NCI-H2081 treated with DMSO at 0.1 percent for 48 hours (cell line): ENCODE data around the gene TAS2R5.
"Not testable (repeated sequence)": the region's sequence is repeated elsewhere in the genome, so short reads cannot be mapped to it uniquely, and the experiment has no call there.

Experiments
- DNase-seq: peaks from one replicate; lab custom pipeline; 2025; lab: John Stamatoyannopoulos, UW

The TAS2R5 gene

GRCh38 chr7:141789917-141790316 lies at the start of gene TAS2R5:
Gene TAS2R5, plus strand, starts transcription at chr7:141790217. Its CDS starts 145 bp downstream, at chr7:141790362.
- no peak for DNase-seq

DNA sequence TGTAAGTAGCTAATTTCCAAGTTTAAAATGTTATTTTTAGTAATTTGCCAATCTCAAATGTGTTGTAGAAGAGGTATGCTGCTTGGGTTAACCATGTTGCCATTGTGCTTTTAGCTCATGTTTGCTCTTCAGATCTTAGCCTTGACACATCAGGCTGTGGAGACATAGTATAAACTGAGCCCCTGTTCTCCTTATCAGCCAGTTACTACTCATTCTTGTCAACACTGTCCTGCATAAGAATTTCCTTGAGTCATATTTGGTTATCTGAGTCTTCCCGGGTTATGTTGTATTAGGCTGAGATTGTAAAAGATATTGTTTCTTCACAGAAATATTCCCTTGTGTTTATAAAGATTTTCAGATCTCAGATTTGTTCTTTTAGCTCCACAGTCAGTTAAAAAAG lies 47.8 kb upstream of the TAS2R5 start:
- DNase-seq: no peak

DNA sequence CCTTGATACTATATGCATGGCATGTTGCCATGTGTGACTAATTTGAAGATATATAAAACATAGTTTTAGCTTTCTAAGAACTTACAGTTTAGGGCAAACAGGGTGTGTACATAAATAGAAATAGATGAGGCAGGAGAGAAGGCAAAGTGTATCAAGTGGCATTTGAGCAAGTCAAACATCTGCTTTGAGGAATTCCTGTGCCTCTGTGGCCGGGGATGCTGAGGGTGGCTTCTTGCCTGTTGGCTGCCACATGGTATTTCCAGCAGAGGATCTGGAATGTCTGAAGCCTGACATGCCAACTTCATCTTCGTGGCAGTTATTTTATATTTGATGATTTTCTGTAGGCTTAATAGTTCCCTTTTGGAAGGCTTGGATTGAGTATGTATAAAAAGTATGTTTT lies 45.9 kb upstream of the TAS2R5 start:
- DNase-seq: no peak

DNA sequence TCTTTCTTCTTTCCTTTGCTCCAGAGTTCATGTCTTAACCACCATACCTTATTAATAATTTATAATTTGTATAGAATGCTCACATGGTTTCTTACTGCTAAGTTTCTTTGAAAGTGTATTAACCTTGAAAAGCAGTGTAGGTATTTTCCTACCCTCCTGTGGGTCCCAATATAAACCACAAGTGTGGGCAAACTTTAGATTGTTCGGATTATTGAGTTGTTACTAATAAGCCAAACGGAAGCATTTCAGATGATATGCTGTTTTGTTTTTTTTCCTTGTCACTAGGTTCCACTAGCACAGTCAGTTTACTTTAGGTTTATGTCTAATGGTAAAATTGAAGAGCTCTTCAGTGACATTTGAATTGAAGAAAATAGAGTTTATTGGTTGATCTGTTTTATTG lies 41.6 kb upstream of the TAS2R5 start:
- DNase-seq: no peak

GRCh38 chr7:141751904-141752303 lies 38.1 kb upstream of the TAS2R5 start:
- not testable (repeated sequence) for DNase-seq

DNA sequence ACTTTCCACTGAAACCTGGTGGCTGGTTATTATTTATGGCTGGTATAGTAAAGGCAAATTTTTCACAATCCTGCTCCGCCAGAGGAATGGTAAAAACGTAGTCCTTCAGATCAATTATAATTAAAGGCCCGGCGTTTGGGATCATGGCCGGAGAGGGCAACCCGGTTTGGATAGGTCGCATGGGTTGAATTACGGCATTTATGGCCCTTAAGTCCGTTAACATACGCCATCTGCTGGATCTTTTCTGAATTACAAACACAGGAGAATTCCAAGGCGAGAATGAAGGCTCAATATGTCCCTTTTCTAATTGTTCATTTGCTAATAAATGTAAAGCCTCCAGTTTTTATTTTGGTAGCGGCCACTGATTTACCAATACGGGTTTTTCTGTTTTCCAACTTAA lies 37.4 kb upstream of the TAS2R5 start:
- DNase-seq: no peak

GRCh38 chr7:141754939-141755338 lies 35.1 kb upstream of the TAS2R5 start:
- no peak for DNase-seq

- DNase-seq: no peak
Observed at GRCh38 chr7:141763797-141764196, 26.2 kb upstream of the TAS2R5 start, which contains the start of gene TAS2R3. Gene TAS2R3, plus strand, starts transcription at chr7:141764097. Its CDS starts 62 bp downstream, at chr7:141764159.

- not testable (repeated sequence) for DNase-seq
Observed at GRCh38 chr7:141770083-141770583, 19.9 kb upstream of the TAS2R5 start.

- DNase-seq: no peak
Observed at GRCh38 chr7:141776374-141776773, 13.6 kb upstream of the TAS2R5 start, which contains the start of gene TAS2R4. Gene TAS2R4, plus strand, starts transcription at chr7:141776674. Its CDS starts 1,815 bp downstream, at chr7:141778489.

DNA sequence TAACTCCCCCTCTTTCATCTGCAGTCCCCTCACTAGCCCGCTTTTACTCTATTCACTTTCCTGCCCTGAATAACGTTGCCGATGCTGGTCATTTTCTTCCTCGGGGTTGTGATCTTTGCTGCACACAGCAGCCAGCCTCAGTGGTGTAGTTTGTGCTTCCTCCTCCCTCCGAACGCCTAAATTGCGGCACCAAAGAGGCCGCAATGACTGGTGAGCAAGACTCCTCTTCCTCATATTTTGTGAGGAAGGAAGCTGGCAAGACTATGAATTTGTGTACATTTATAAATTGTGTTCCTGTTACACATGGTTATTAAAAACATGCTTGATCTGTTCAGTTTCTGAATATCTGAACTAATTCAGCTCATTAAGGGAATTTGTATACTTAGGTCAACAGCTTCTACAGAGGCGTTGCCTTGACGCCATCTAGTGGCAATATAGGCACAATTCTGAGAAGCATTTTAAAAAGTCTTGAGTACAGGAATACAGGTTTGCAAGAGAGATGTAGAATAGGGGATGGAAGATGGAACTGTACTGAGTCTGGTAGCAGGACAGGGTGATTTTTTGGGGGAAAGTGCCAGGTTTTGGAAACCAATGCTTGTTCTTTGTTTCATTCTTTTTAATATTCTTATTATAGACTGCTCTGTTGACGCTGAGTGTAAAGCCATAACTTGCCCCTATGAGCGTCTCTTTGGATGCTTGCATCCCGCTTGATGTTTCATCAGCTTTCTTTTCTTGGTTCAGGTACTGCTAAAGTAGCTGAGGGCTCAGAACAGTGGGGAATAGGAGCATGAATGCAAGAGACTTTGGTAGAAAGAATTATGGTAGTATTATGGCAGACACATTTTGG lies 4.1 kb upstream of the TAS2R5 start:
- DNase-seq: peak; percentile 59

DNA sequence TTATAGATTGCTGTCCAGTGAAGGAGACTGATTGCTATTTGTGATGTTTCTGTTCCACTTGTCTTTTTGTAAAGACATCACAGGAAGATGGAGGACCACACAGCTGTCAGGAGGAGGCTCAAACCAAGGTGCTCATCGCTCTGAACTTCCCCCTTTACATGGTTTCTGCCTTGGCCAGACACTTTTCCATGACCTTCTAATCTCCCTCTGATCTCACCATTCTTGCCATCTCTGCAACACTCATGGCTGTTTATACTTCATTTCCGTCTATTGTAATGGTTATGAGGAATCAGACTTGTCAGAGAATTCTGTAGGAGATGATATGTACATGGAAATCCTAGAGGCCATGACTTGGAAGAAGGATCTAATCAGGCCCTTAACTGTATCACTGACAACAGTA lies 1.7 kb upstream of the TAS2R5 start:
- no peak for DNase-seq

DNA sequence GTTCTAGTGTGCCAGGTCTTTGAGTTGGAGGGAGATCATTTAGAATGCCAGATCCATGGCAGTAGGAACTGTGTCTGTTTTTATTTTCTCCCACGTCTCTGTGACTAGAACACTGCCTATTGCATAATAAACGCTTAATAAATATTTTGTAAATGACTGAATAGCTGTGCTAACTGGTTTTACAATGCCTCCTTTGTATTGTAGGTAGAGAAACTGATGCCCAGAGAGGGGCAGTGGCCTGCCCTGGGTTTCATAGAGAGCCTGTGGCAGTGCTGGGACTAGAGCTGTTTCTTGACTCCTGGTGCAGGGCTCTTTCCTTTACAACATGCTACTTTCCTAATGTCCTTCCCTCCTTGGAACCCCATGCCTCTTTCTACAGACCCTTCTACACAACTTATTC lies 2.5 kb downstream of the TAS2R5 start:
- DNase-seq: no peak

- DNase-seq: no peak
Observed at GRCh38 chr7:141820067-141820466, 30.1 kb downstream of the TAS2R5 start.

DNA sequence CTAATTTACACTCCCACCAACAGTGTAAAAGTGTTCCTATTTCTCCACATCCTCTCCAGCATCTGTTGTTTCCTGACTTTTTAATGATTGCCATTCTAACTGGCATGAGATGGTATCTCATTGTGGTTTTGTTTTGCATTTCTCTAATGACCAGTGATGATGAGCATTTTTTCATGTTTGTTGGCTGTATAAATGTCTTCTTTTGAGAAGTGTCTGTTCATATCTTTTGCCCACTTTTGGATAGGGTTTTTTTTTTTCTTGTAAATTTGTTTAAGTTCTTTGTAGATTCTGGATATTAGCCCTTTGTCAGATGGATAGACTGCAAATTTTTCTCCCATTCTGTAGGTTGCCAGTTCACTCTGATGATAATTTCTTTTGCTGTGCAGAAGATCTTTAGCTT lies 32.4 kb downstream of the TAS2R5 start:
- not testable (repeated sequence) for DNase-seq

DNA sequence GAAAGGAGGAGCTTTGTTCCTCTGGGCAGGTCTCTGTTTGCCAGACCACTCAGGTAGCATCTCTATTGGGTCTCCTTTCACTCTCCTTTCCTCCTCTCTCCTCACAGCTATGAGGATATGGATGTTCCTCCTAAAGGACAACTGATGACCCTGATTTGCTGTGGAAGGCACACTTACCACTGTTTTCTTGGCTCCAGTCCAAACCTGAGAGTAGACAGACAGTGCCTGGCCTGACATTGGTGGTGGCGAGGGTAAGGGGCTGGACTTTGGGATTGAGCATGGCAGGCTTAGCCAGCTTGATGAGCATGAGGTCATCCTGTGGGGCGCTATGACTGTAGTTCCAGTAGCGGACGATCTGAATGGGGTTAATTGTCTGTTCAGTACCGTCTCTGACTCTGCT lies 47.7 kb downstream of the TAS2R5 start:
- DNase-seq: no peak

DNA sequence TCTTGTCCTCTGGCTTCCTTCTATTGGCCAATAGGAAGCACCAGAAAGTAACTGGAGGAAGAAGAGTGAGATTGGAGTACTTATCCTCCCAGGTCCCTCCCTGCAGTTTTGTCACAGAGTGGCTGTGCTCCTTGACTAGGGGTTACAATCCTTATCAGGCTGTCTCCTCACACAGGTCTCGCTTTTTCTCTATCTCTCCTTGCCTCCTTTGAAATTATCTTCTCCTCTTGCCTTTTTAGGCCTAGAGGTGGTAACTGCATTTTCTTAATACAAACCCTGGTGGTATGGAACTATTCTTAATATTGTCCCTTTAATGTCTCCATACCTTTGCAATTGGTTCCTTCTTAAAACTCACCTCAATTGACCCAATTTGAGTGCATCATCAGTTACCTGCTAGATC lies 48.6 kb downstream of the TAS2R5 start:
- DNase-seq: no peak

- DNase-seq: no peak
Observed at GRCh38 chr7:141839256-141839655, 49.2 kb downstream of the TAS2R5 start.

DNA sequence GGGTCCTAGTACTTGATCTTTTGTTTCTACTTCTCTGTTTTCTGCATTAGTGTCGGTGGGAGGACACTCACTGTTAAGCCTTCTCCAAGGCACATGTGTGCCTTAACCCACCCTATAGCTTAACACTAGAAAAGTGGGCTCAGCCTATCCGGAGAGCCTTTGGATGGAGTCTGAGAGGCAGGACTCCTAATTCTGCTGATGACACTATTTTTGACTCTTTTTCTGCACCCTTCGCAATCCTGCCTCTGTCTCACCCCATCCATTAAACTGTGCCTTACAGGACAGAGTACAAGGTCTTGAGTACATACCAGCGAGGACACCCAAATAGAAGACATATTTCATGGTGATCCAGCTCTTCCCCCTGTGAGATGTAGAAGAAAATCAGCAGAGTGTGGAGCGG lies 50.7 kb downstream of the TAS2R5 start:
- DNase-seq: no peak
